Breast epithelium (tissue), 3 donors: ENCODE data around the gene ITIH6.

Experiments used
- POLR2A ChIP-seq: fragments of 450-650 bp; IDR thresholded peaks from one replicate; pipeline ENCODE4 v1.6.1; 2016; ENCODE audit warnings: antibody characterized with exemption, mild to moderate bottlenecking, moderate library complexity
- POLR2AphosphoS5 ChIP-seq, 3 donors: sonication (generic); formaldehyde crosslinking; IDR thresholded peaks; one replicate each; pipeline ENCODE4 v1.6.1; 2017; ENCODE audit warnings: antibody characterized with exemption in 3 of 3

DNA sequence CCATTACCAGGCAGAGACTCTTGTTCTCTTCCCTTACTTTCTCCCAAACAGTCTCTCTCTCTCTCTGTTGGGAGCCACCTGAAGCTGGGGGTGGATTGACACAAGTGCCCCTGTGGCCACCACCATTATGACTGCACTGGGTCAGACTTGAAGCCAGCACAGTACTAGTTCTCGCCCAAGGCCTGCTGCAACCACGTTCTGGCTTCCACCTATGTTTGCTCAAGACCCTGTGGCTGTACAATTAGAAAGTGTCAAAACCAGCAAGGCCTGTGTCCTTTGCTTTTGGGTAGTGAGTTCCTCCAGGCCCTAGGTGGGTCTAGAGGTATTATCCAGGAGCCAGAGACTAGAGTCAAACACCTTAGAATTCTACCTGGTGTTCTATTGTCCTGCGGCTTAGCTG lies 40.5 kb upstream of the ITIH6 start:
- TF ChIP-seq POLR2AphosphoS5 (IDR thresholded peaks at IDR 0.05) (no peak), POLR2A (no peak)
